Trophoblast cell (in vitro differentiated cells and primary cell): ENCODE data around the gene SRD5A1.

Experiments used
- DNase-seq, 2 donors: peaks; one replicate each; pipeline ENCODE4 v3.0.0-alpha.2; 2016
- H2AFZ ChIP-seq: 2 replicates; pipeline ENCODE4 v1.6.1; 2013; ENCODE audit warnings: low read length, moderate library complexity, mild to moderate bottlenecking; ENCODE audit not compliant: insufficient read depth, poor library complexity
- H2AK5ac ChIP-seq: 2 replicates; pipeline ENCODE4 v1.6.1; 2013; ENCODE audit warnings: mild to moderate bottlenecking, low read length
- H2BK120ac ChIP-seq: 2 replicates; pipeline ENCODE4 v1.6.1; 2013; ENCODE audit warnings: low read length, mild to moderate bottlenecking, moderate library complexity; ENCODE audit not compliant: insufficient read depth, poor library complexity
- H2BK12ac ChIP-seq: 2 replicates; pipeline ENCODE4 v1.6.1; 2013; ENCODE audit warnings: mild to moderate bottlenecking, low read length, moderate library complexity
- H2BK5ac ChIP-seq: 2 replicates; pipeline ENCODE4 v1.6.1; 2013; ENCODE audit warnings: low read length, low read depth, moderate library complexity, mild to moderate bottlenecking; ENCODE audit not compliant: poor library complexity
- H3K14ac ChIP-seq: 2 replicates; pipeline ENCODE4 v1.6.1; 2013; ENCODE audit warnings: mild to moderate bottlenecking, low read length
- H3K18ac ChIP-seq: 2 replicates; pipeline ENCODE4 v1.6.1; 2013; ENCODE audit warnings: mild to moderate bottlenecking, low read length
- H3K23ac ChIP-seq: 2 replicates; pipeline ENCODE4 v1.6.1; 2013; ENCODE audit warnings: low read length
- H3K27ac ChIP-seq: 2 replicates; pipeline ENCODE4 v1.5.1; 2013; ENCODE audit warnings: low read depth, mild to moderate bottlenecking, inconsistent platforms, low read length, moderate library complexity
- H3K27me3 ChIP-seq: 2 replicates; pipeline ENCODE4 v1.6.1; 2013; ENCODE audit warnings: inconsistent platforms, mild to moderate bottlenecking, low read length, moderate library complexity; ENCODE audit not compliant: insufficient read depth
- H3K36me3 ChIP-seq, 2 experiments: 1 replicate in 1 of 2; 2 replicates in 1 of 2; pipeline ENCODE4 v1.6.1; 2013; ENCODE audit warnings: low read length in 2 of 2, mild to moderate bottlenecking in 2 of 2, moderate library complexity in 1 of 2; ENCODE audit not compliant: insufficient read depth in 2 of 2, control insufficient read depth in 1 of 2
- H3K4ac ChIP-seq: 2 replicates; pipeline ENCODE4 v1.6.1; 2013; ENCODE audit warnings: low read depth, mild to moderate bottlenecking, low read length, moderate library complexity
- H3K4me1 ChIP-seq, 2 experiments: 1 replicate in 1 of 2; 2 replicates in 1 of 2; pipeline ENCODE4 v1.6.1; 2013; ENCODE audit warnings: low read length in 2 of 2, mild to moderate bottlenecking in 2 of 2, moderate library complexity in 1 of 2; ENCODE audit not compliant: insufficient read depth in 2 of 2, control insufficient read depth in 1 of 2
- H3K4me2 ChIP-seq: 2 replicates; pipeline ENCODE4 v1.6.1; 2013; ENCODE audit warnings: inconsistent platforms, mild to moderate bottlenecking, low read length, moderate library complexity
- H3K4me3 ChIP-seq: 2 replicates; pipeline ENCODE4 v1.5.1; 2013; ENCODE audit warnings: mild to moderate bottlenecking, low read depth, low read length, inconsistent platforms
- H3K79me1 ChIP-seq: one replicate; pipeline ENCODE4 v1.6.1; 2013; ENCODE audit warnings: low read length
- H3K79me2 ChIP-seq: 2 replicates; pipeline ENCODE4 v1.6.1; 2013; ENCODE audit warnings: low read length, mild to moderate bottlenecking; ENCODE audit not compliant: control insufficient read depth, insufficient read depth, poor library complexity
- H3K9ac ChIP-seq: 2 replicates; pipeline ENCODE4 v1.6.1; 2013; ENCODE audit warnings: mild to moderate bottlenecking, low read length
- H3K9me3 ChIP-seq: 2 replicates; pipeline ENCODE4 v1.6.1; 2013; ENCODE audit warnings: low read depth, mild to moderate bottlenecking, control low read depth, inconsistent platforms, low read length; ENCODE audit not compliant: insufficient read depth
- H4K12ac ChIP-seq: 2 replicates; pipeline ENCODE4 v1.6.1; 2013; ENCODE audit warnings: low read depth, mild to moderate bottlenecking, low read length, moderate library complexity
- H4K8ac ChIP-seq: 2 replicates; pipeline ENCODE4 v1.6.1; 2013; ENCODE audit warnings: low read depth, mild to moderate bottlenecking, low read length, moderate library complexity
- H4K91ac ChIP-seq: one replicate; pipeline ENCODE4 v1.6.1; 2013; ENCODE audit warnings: low read depth, mild to moderate bottlenecking, low read length, moderate library complexity
- WGBS: extraction: QIAGEN DNeasy Blood & Tissue Kit; methylation state at CpG from one replicate; pipeline ENCODE4 v1.1.7; 2013; ENCODE audit warnings: missing lambda C conversion rate; ENCODE audit not compliant: insufficient read length, insufficient coverage; ENCODE audit errors: extremely low coverage; 5-methylcytosine and 5-hydroxymethylcytosine counted together

The SRD5A1 gene

DNA sequence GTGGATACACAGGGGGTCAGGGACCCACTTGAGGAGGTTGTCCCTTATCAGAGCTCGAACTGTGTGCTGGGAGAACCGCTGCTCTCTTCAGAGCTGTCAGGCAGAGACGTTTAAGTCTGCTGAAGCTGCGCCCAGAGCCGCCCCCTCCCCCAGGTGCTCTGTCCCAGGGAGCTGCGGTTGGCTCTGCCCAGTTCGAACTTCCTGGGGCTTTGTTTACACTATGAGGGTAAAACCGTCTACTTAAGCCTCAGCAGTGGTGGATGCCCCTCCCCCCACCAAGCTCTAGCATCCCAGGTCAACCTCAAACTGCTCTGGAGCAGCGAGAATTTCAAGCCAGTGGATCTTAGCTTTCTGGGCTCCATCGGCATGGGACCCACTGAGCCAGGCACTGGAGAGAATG lies 15.9 kb downstream of the SRD5A1 start:
- no peaks in the 10 kb centered on the region for H3K79me2 ChIP-seq
- no peak overlapping the region for H3K27ac ChIP-seq
- H3K18ac ChIP-seq, result no peak overlapping the region
- no peak for DNase-seq
- H4K12ac ChIP-seq, result no peak overlapping the region
- no peak overlapping the region for H4K8ac ChIP-seq
- no peak overlapping the region for H4K91ac ChIP-seq
- no peak overlapping the region for H3K4ac ChIP-seq
- no peaks in the 10 kb centered on the region for H3K27me3 ChIP-seq
- no peak overlapping the region for H2BK12ac ChIP-seq
- H3K4me2 ChIP-seq, result no peak overlapping the region
- H3K4me1 ChIP-seq, result no peaks in the 10 kb centered on the region
- H3K9me3 ChIP-seq, result no peaks in the 10 kb centered on the region
- no peak overlapping the region for H3K23ac ChIP-seq
- H2BK120ac ChIP-seq, result no peak overlapping the region
- no peak overlapping the region for H3K4me3 ChIP-seq
- no peak overlapping the region for H2AK5ac ChIP-seq
- H3K79me1 ChIP-seq, result no peaks in the 10 kb centered on the region
- WGBS, result no CpG with 5 or more reads among the region's 10 CpGs
- H3K9ac ChIP-seq, result no peak overlapping the region
- H2BK5ac ChIP-seq, result no peak overlapping the region
- peaks cover 2 to 7% of the 10 kb centered on the region in 2 experiments for H3K36me3 ChIP-seq
- H2AFZ ChIP-seq, result no peak overlapping the region
- H3K14ac ChIP-seq, result no peak overlapping the region

DNA sequence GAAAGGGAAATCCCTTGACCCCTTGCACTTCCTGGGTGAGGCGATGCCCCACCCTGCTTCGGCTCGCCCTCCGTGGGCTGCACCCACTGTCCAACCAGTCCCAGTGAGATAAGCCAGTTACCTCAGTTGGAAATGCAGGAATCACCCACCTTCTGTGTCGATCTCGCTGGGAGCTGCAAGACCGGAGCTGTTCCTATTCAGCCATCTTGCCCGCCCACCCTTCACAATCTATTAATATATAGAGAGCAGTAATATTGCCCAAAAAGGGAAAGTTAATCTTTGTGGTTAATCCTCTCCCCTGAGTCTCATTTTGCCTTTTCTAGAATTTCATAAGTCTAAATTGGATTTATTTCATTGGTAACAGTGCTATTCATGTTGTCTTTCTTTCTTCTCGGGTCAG lies 16.4 kb downstream of the SRD5A1 start:
- no peak overlapping the region for H3K4me3 ChIP-seq
- no peak overlapping the region for H3K4ac ChIP-seq
- no CpG with 5 or more reads among the region's 9 CpGs for WGBS
- H2BK120ac ChIP-seq, result no peak overlapping the region
- H2BK5ac ChIP-seq, result no peak overlapping the region
- no peaks in the 10 kb centered on the region for H3K4me1 ChIP-seq
- no peak overlapping the region for H4K8ac ChIP-seq
- no peak overlapping the region for H3K9ac ChIP-seq
- no peak overlapping the region for H2BK12ac ChIP-seq
- H3K27ac ChIP-seq, result no peak overlapping the region
- no peak overlapping the region for H4K91ac ChIP-seq
- H3K4me2 ChIP-seq, result no peak overlapping the region
- H3K23ac ChIP-seq, result no peak overlapping the region
- no peak overlapping the region for H3K14ac ChIP-seq
- H3K36me3 ChIP-seq, result peaks cover 3 to 4% of the 10 kb centered on the region in 2 experiments
- DNase-seq, result no peak
- no peak overlapping the region for H4K12ac ChIP-seq
- H2AFZ ChIP-seq, result no peak overlapping the region
- H3K79me1 ChIP-seq, result no peaks in the 10 kb centered on the region
- no peaks in the 10 kb centered on the region for H3K9me3 ChIP-seq
- H3K27me3 ChIP-seq, result no peaks in the 10 kb centered on the region
- no peak overlapping the region for H2AK5ac ChIP-seq
- no peak overlapping the region for H3K18ac ChIP-seq
- no peaks in the 10 kb centered on the region for H3K79me2 ChIP-seq

DNA sequence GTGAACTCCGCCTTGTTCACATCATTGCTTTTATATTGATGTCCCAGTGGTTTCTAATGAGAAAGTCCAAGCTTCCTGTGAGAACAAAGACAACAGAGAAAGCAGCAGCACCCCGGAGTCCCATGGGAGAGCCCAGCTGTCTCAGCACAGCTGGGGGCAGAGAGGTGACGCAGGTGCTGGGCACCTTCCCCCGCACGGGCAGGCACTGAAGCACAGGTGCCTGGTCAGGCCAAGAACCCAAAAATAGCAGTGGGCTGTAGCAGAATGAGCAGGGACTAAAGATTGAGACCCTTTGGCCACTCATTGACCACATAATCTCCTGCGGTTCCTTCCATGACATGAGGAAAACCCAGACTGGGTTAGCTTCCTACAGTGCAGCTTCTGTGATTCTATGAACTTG lies 18.8 kb downstream of the SRD5A1 start:
- Histone ChIP-seq H4K12ac (no peak overlapping the region), H3K27ac (no peak overlapping the region), H3K9ac (peak overlapping the region; percentile 0), H2BK5ac (no peak overlapping the region), H4K91ac (no peak overlapping the region), H3K4me2 (no peak overlapping the region), H3K79me2 (no peaks in the 10 kb centered on the region), H2AK5ac (no peak overlapping the region), H3K9me3 (peaks cover 2% of the 10 kb centered on the region), H3K4ac (no peak overlapping the region), H3K18ac (no peak overlapping the region), H2AFZ (no peak overlapping the region), H3K23ac (no peak overlapping the region), H3K27me3 (no peaks in the 10 kb centered on the region), H3K14ac (no peak overlapping the region), H3K4me3 (no peak overlapping the region), H3K79me1 (no peaks in the 10 kb centered on the region), H4K8ac (no peak overlapping the region), H2BK12ac (no peak overlapping the region), H3K36me3 (peaks cover 9 to 10% of the 10 kb centered on the region in 2 experiments), H3K4me1 (no peaks in the 10 kb centered on the region), H2BK120ac (no peak overlapping the region)
- no CpG with 5 or more reads among the region's 6 CpGs for WGBS
- no peak for DNase-seq

DNA sequence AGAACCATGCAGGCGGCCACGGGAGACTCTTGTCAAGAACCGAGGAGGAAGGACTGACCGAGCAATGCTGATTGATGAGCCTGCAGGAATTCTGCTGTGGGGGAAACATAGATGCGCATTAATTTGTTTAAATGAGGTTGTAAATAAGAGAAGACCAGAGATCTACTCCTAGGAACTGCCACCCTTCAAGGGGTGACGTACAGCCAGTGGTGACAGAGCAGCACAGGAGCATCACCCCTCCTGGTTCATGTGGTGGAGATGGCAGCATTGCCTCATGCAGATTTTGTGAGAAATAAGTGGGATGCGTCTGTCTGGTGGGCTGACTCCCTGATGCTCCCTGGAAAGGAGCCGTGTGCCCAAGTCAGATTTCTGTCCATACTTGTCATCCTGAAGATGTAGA lies 22.2 kb downstream of the SRD5A1 start:
- no peak overlapping the region for H3K27ac ChIP-seq
- H2AK5ac ChIP-seq, result no peak overlapping the region

More for the DNA sequence above, 22.2 kb downstream of the SRD5A1 start:
- Histone ChIP-seq H3K36me3 (peaks cover 22 to 30% of the 10 kb centered on the region in 2 experiments), H2BK120ac (no peak overlapping the region), H4K12ac (no peak overlapping the region), H3K4me3 (no peak overlapping the region), H3K4me2 (no peak overlapping the region), H4K8ac (no peak overlapping the region), H2BK5ac (no peak overlapping the region), H2BK12ac (no peak overlapping the region), H3K18ac (no peak overlapping the region), H3K79me2 (no peaks in the 10 kb centered on the region), H3K27me3 (no peaks in the 10 kb centered on the region), H3K79me1 (no peaks in the 10 kb centered on the region), H3K23ac (no peak overlapping the region), H3K9ac (no peak overlapping the region), H4K91ac (no peak overlapping the region), H3K14ac (no peak overlapping the region), H2AFZ (no peak overlapping the region), H3K4ac (no peak overlapping the region), H3K9me3 (peaks cover 2% of the 10 kb centered on the region), H3K4me1 (no peaks in the 10 kb centered on the region)
- no peak for DNase-seq
- WGBS, result no CpG with 5 or more reads among the region's 8 CpGs
